ENCODE measurements around the gene IFI44L.

DNA sequence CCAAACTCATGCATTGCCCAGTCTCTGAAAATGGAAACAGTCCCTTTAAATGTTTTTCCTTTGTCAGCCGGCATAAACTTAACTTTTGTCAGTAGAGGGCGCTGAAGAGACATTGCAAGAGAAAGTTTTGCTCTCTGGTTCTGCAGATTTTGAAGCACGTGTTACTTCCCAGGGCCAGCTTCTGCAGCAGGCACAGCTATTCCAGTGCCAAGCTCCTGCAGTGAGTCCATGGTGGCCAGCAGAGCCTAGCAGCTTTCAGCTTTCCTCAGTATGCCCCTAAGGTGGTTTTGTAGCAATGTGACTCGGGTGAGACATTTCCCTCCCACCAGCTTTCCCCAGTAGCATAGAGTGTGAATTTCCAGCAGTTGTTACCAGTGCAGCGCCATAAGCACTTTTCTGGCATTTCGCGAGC lies 2.6 kb upstream of the IFI44L start:
- TF ChIP-seq, protein P1, sequence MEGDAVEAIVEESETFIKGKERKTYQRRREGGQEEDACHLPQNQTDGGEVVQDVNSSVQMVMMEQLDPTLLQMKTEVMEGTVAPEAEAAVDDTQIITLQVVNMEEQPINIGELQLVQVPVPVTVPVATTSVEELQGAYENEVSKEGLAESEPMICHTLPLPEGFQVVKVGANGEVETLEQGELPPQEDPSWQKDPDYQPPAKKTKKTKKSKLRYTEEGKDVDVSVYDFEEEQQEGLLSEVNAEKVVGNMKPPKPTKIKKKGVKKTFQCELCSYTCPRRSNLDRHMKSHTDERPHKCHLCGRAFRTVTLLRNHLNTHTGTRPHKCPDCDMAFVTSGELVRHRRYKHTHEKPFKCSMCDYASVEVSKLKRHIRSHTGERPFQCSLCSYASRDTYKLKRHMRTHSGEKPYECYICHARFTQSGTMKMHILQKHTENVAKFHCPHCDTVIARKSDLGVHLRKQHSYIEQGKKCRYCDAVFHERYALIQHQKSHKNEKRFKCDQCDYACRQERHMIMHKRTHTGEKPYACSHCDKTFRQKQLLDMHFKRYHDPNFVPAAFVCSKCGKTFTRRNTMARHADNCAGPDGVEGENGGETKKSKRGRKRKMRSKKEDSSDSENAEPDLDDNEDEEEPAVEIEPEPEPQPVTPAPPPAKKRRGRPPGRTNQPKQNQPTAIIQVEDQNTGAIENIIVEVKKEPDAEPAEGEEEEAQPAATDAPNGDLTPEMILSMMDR (optimal IDR thresholded peaks at IDR 0.05 in 1 of 3, IDR thresholded peaks at IDR 0.05 in 1 of 3, conservative IDR thresholded peaks at IDR 0.05 in 1 of 3; ENCODE audit: extremely low read depth in 1 of 3, insufficient read depth in 2 of 3, low read length in 3 of 3), result peak; percentile 61 to 85 (median 82)
- TF ChIP-seq EZH2 (IDR thresholded peaks at IDR 0.05; ENCODE audit: low read length), result no peak
